Hair follicular keratinocyte (primary cell): ENCODE results near the gene CCRL2. TPM values are rescaled to one million over a fixed set of nuclear protein-coding genes. Genes with fewer than 3 reads are reported as not detected.

Experiments used
- total RNA-seq: library from RNA; depleted of rRNA; stranded (reverse); fragments of >200 nt; gene quantifications from 2 replicates; pipeline ENCODE4 v1.2.3, GENCODE V29; 2015

CCRL2 gene, protein sequence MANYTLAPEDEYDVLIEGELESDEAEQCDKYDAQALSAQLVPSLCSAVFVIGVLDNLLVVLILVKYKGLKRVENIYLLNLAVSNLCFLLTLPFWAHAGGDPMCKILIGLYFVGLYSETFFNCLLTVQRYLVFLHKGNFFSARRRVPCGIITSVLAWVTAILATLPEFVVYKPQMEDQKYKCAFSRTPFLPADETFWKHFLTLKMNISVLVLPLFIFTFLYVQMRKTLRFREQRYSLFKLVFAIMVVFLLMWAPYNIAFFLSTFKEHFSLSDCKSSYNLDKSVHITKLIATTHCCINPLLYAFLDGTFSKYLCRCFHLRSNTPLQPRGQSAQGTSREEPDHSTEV
- not detected in 2 replicates for total RNA-seq

DNA sequence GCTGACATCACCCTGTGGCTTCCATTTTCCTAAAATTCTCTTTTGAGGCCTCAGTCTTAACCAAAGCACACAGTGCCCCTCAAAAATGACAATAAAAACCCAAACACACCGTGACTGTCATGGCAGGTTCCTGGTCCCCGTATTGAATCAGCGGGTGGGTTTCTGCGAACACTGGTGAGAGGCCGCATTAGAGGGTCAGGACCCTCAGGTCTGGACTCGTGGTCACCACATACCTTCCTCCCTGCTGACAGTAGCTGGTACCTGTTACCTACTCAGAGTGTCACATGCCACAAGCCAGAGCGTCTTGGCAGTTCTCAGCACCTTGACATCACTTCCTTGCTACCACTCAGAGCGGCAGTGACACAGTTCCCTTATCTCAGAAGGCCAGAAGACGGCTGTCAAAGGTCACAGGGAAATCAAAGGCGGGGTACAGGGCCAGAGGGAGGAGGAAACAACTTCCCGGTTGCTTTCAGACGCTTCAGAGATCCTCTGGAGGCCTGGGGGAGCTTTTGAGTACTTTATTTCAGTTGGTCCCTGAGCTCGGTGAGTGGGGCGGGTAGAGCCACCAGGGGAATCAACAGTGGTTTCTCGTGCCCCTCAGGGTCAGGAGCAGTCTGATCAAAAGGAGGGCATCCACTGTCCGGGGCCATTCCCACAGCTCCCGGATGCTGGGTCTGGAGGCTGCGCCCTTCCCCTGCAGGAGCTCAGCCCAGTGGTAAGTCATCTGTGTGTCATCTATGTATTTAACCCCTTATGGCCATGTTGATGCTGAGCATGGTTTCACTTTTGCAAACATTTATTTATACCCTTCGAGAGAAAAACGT is at the start of gene CCRL2, which contains the start of gene CCR5AS:
Gene CCRL2 (plus strand): TSS at position 472 of the 824 bp plus-strand sequence. CDS start 821 bp downstream, outside the sequence.
Gene CCR5AS (minus strand): TSS at position 279 of the 824 bp plus-strand sequence.

DNA sequence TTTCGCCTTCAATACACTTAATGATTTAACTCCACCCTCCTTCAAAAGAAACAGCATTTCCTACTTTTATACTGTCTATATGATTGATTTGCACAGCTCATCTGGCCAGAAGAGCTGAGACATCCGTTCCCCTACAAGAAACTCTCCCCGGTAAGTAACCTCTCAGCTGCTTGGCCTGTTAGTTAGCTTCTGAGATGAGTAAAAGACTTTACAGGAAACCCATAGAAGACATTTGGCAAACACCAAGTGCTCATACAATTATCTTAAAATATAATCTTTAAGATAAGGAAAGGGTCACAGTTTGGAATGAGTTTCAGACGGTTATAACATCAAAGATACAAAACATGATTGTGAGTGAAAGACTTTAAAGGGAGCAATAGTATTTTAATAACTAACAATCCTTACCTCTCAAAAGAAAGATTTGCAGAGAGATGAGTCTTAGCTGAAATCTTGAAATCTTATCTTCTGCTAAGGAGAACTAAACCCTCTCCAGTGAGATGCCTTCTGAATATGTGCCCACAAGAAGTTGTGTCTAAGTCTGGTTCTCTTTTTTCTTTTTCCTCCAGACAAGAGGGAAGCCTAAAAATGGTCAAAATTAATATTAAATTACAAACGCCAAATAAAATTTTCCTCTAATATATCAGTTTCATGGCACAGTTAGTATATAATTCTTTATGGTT is 36.1 kb upstream of the CCRL2 start, which contains the start of gene CCR5:
Gene CCR5 (plus strand): TSS at position 108 of the 680 bp plus-strand sequence. CDS start 1,957 bp downstream, outside the sequence.

Other genes with a start within 250 kb of the CCRL2 start
- not detected in 2 replicates for gene CCR1, start 198.9 kb upstream of the CCRL2 start, total RNA-seq
- not detected in 2 replicates for gene CCR3, start 164.8 kb upstream of the CCRL2 start, total RNA-seq
- not detected in 2 replicates for gene CCR2, start 53.1 kb upstream of the CCRL2 start, total RNA-seq
- gene CCR5, start 36.3 kb upstream of the CCRL2 start, total RNA-seq, result not detected in 2 replicates
- not detected in 2 replicates for gene LTF, start 57.6 kb downstream of the CCRL2 start, total RNA-seq
- not detected in 2 replicates for gene RTP3, start 90.7 kb downstream of the CCRL2 start, total RNA-seq
- gene LRRC2, start 159.0 kb downstream of the CCRL2 start, total RNA-seq, result under 0.01 and 0.08 TPM in 2 replicates
- gene FAM240A, start 205.3 kb downstream of the CCRL2 start, total RNA-seq, result not detected in 2 replicates